GM12878 (cell line): ENCODE data around the gene CLK2. TPM values are rescaled to one million over a fixed set of nuclear protein-coding genes. Genes with fewer than 3 reads are reported as not detected.

ENCODE experiments used
- ATAC-seq: fragments of 200-7000 bp; cut with Tn5 transposase; 3 replicates; pipeline ENCODE4 v1.9.1; 2020; ENCODE audit warnings: mild to moderate bottlenecking, moderate library complexity
- BruUV-seq: library from RNA; stranded (reverse); fragments of 400-500 nt; replicated peaks from 2 replicates; lab custom pipeline; 2021; lab: Mats Ljungman, UMichigan
- CTCF ChIA-PET: fragments of 300-600 bp; sonication (Branson Sonifier 250); formaldehyde crosslinking; extraction: SDS; loops from one replicate; lab custom pipeline; 2021; ENCODE audit warnings: inconsistent platforms; lab: Yijun Ruan, JAX
- POLR2A ChIA-PET: fragments of 350-600 bp; formaldehyde crosslinking; extraction: SDS; loops from one replicate; lab custom pipeline; 2021; ENCODE audit warnings: inconsistent platforms; lab: Charles Lee
- RAD21 ChIA-PET: fragments of 300-600 bp; sonication (Branson Sonifier 250); formaldehyde crosslinking; loops from one replicate; lab custom pipeline; 2023; ENCODE audit warnings: antibody characterized with exemption; ENCODE audit not compliant: unreplicated experiment; lab: Charles Lee
- SMC1A ChIA-PET: fragments of 300-600 bp; sonication (Branson Sonifier 250); formaldehyde crosslinking; loops from one replicate; lab custom pipeline; 2023; ENCODE audit not compliant: unreplicated experiment, uncharacterized antibody; lab: Charles Lee
- DNase-seq: peaks from one replicate; pipeline ENCODE4 v3.0.0-alpha.2; 2011; ENCODE audit warnings: low read depth, low spot score
- FAIRE-seq: peaks from 3 replicates; lab custom pipeline; 2011; peaks lifted over from hg19 to GRCh38; lab: Jason Lieb, UNC
- H2AFZ ChIP-seq: 2 replicates; pipeline ENCODE4 v1.6.0; 2011; ENCODE audit warnings: low read depth, low read length, control low read depth; ENCODE audit not compliant: control insufficient read depth
- H3K27ac ChIP-seq: 2 replicates; pipeline ENCODE4 v1.5.1; 2011; ENCODE audit warnings: control low read depth; ENCODE audit not compliant: control insufficient read depth, insufficient read depth
- H3K27me3 ChIP-seq, 2 experiments: replicated peaks in 1 of 2; 2 replicates each; pipeline versions ENCODE4 v1.6.0 to v1.6.1; 2011; ENCODE audit warnings: low read length in 1 of 2; ENCODE audit not compliant: control insufficient read depth in 2 of 2, insufficient read depth in 2 of 2
- H3K36me3 ChIP-seq, 2 experiments: 2 replicates each; pipeline ENCODE4 v1.5.1; 2011; ENCODE audit warnings: low read length in 1 of 2; ENCODE audit not compliant: control insufficient read depth in 2 of 2, insufficient read depth in 2 of 2
- H3K4me1 ChIP-seq: 2 replicates; pipeline ENCODE4 v1.6.1; 2011; ENCODE audit warnings: mild to moderate bottlenecking, low read length, moderate library complexity, mixed read lengths; ENCODE audit not compliant: control insufficient read depth, insufficient read depth
- H3K4me2 ChIP-seq: 2 replicates; pipeline ENCODE4 v1.6.0; 2011; ENCODE audit warnings: control low read depth; ENCODE audit not compliant: control insufficient read depth, insufficient read depth
- H3K4me3 ChIP-seq: fragments of 200-600 bp; sonication (generic); 2 replicates; pipeline ENCODE4 v1.5.1; 2016
- H3K79me2 ChIP-seq: 2 replicates; pipeline ENCODE4 v1.6.0; 2011; ENCODE audit warnings: low read length; ENCODE audit not compliant: control insufficient read depth, insufficient read depth
- H3K9ac ChIP-seq: 2 replicates; pipeline ENCODE4 v1.8.0; 2011; ENCODE audit warnings: low read length, control low read depth, mixed read lengths; ENCODE audit not compliant: control insufficient read depth, insufficient read depth
- H3K9me3 ChIP-seq: replicated peaks from 3 replicates; pipeline ENCODE4 v1.5.1; 2011; ENCODE audit warnings: mild to moderate bottlenecking, low read length; ENCODE audit not compliant: control insufficient read depth, insufficient read depth
- H4K20me1 ChIP-seq: 2 replicates; pipeline ENCODE4 v1.6.0; 2011; ENCODE audit not compliant: control insufficient read depth, insufficient read depth
- DPF2 ChIP-seq: fragments of 450-650 bp; IDR thresholded peaks from 2 replicates; pipeline ENCODE4 v1.6.1; 2017; ENCODE audit warnings: mild to moderate bottlenecking
- EGR1 ChIP-seq, 2 experiments: IDR thresholded peaks; 1 replicate in 1 of 2; 2 replicates in 1 of 2; pipeline ENCODE4 v1.6.1; 2011 to 2012; ENCODE audit warnings: low read depth in 2 of 2, low read length in 2 of 2, borderline replicate concordance in 1 of 2, mild to moderate bottlenecking in 1 of 2, moderate library complexity in 1 of 2
- KLF5 ChIP-seq: fragments of 450-650 bp; IDR thresholded peaks from 2 replicates; pipeline ENCODE4 v1.6.1; 2014; ENCODE audit warnings: mild to moderate bottlenecking; ENCODE audit not compliant: partially characterized antibody
- MTA3 ChIP-seq: IDR thresholded peaks from 2 replicates; pipeline ENCODE4 v1.6.1; 2012; ENCODE audit warnings: low read length, inconsistent platforms, borderline replicate concordance
- MXI1 ChIP-seq: fragments of 150-350 bp; IDR thresholded peaks from 2 replicates; pipeline ENCODE4 v1.6.1; 2011; ENCODE audit warnings: low read depth, mild to moderate bottlenecking, inconsistent platforms, low read length, improper control_type of control experiment
- POLR2AphosphoS2 ChIP-seq: IDR thresholded peaks from 2 replicates; pipeline ENCODE4 v1.6.1; 2011; ENCODE audit warnings: low read depth, mild to moderate bottlenecking, low read length, improper control_type of control experiment, moderate library complexity
- SIX5 ChIP-seq: IDR thresholded peaks from 2 replicates; pipeline ENCODE4 v1.6.1; 2011; ENCODE audit warnings: mild to moderate bottlenecking, low read depth, low read length, moderate library complexity; ENCODE audit not compliant: severe bottlenecking
- SRF ChIP-seq, 2 experiments: IDR thresholded peaks; 2 replicates each; pipeline ENCODE4 v1.6.1; 2011; ENCODE audit warnings: low read depth in 2 of 2, low read length in 2 of 2, mild to moderate bottlenecking in 1 of 2, moderate library complexity in 1 of 2
- TARDBP ChIP-seq: IDR thresholded peaks from 2 replicates; pipeline ENCODE4 v1.6.1; 2016; ENCODE audit warnings: borderline replicate concordance
- ZNF622 ChIP-seq: fragments of 450-650 bp; IDR thresholded peaks from 2 replicates; pipeline ENCODE4 v1.6.1; 2017; ENCODE audit warnings: mild to moderate bottlenecking, inconsistent platforms
- WGBS: methylation state at CpG from one replicate; pipeline ENCODE4 v1.1.6; 2016; ENCODE audit warnings: low lambda C conversion rate; ENCODE audit not compliant: insufficient replicate concordance, insufficient coverage; ENCODE audit errors: missing lambda C conversion rate; 5-methylcytosine and 5-hydroxymethylcytosine counted together
- in situ Hi-C: fragments of 300-500 bp; cut with MboI; formaldehyde crosslinking; loops from 9 replicates; pipeline ENCODE4 v1.14.3; 2018; ENCODE audit warnings: mixed read lengths
- intact Hi-C: fragments of 100-400 bp; cut with micrococcal nuclease; formaldehyde crosslinking; loops from one replicate; pipeline ENCODE4 v1.14.2; 2022; ENCODE audit not compliant: unreplicated experiment
- polyA plus RNA-seq, 11 experiments: library from polyadenylated mRNA; depleted of rRNA in 4 of 11; unstranded in 6 of 11; stranded (reverse) in 5 of 11; fragments of >200 nt; fragmentation: Nextera tagmentation in 4 of 11; fragmentation: Illumina TruSeq in 1 of 11; extraction: Ambion mirVana in 4 of 11; extraction: Trizol in 1 of 11; gene quantifications; 1 replicate in 1 of 11; 2 replicates in 10 of 11; pipeline versions ENCODE4 v1.2.1 to v1.2.3, GENCODE V29; 2011 to 2016; ENCODE audit warnings: inconsistent platforms in 2 of 11, missing spikeins in 2 of 11, low read depth in 1 of 11
- total RNA-seq, 4 experiments: library from RNA; depleted of rRNA in 3 of 4; stranded (reverse); fragments of >200 nt in 3 of 4; fragmentation: Illumina TruSeq in 1 of 4; extraction: Trizol in 1 of 4; gene quantifications; 2 replicates each; pipeline versions ENCODE4 v1.2.1 to v1.2.3, GENCODE V29; 2013 to 2021
- TF ChIP-seq, protein P1 (sequence below): IDR thresholded peaks from 2 replicates; pipeline ENCODE4 v1.6.1; 2011; ENCODE audit warnings: low read depth, mild to moderate bottlenecking, low read length, moderate library complexity, borderline replicate concordance; ENCODE audit errors: extremely low read depth
- TF ChIP-seq, protein P2 (sequence below): fragments of 450-650 bp; IDR thresholded peaks from 2 replicates; pipeline ENCODE4 v1.6.1; 2016; ENCODE audit warnings: mild to moderate bottlenecking, moderate library complexity, borderline replicate concordance
- TF ChIP-seq, protein P3 (sequence below): fragments of 450-650 bp; IDR thresholded peaks from 2 replicates; pipeline ENCODE4 v1.6.1; 2018; ENCODE audit warnings: mild to moderate bottlenecking, low read depth, moderate library complexity; ENCODE audit not compliant: partially characterized antibody

Gene CLK2
- total and polyA plus RNA-seq, 10 of the 15 experiments (the other 5 are each of a cell fraction or from before 2014, with no cell fraction given), result 11.1 to 83.7 (median 36.7) TPM

DNA sequence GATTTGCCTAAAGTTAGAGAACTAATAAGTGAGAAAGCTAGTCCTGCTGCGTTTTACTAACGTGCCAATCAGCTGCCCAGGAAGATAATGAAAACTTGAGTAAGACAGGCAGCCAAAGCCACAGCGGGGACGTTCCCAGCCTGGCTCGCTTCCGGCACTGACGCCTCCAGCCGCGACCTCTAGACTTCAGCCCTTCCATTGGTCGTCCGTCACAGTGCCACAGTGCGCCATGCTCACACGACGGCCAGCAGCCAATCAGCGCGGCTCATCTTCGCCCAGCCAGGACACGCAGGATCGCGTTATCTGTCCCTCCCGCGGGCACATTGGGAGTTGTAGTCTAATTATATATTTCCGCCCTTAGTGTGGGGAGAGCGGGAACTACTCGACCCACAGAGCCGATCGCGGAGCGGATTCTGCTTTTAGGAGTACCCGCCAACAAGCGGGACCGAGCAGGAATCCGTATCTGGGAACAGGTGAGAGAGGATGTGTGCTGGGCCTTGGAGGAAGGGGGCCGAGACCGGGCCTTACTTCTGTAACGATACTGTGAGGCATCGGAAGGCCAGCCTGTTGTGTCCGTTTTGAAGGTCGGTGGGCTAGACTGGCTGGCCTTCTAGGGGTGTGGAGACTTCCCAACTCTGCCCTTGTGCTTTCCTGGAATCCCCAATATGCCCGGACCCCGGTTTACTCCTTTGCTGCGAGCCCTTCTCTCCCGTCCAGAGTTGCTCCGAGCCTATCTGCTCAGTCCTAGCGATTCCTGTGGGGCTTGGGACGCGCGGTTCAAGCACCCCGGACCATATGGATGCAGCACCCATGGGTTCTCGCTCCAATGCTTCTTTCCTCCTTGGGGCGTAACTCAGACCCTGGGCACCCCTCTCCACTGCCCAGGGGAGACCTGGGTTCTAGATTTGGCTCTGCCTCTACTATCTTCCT is 35.5 kb upstream of the CLK2 start, which contains the start of gene FDPS:
FDPS (plus strand) TSS at position 374 of the 930 bp plus-strand sequence. CDS start 924 bp downstream, outside the sequence.
- peak within 1 kb of the TSS; percentile 100 for H3K9ac ChIP-seq
- ChIA-PET POLR2A (interaction anchor here (0.6 to 4.4 kb wide), 16 partner anchors 8 to 699 kb away, joined by 3 to 41 read pairs (median 6); partner anchors contain the start of genes CLK2, HCN3, RUSC1 and THBS3), SMC1A (interaction anchor here (0.5 to 5.8 kb wide), 8 partner anchors 9 to 181 kb away, joined by 3 to 44 read pairs (median 4); partner anchors contain the start of genes ENTREP3 and SCAMP3), CTCF (interaction anchor here (0.7 to 5.3 kb wide), 10 partner anchors 8 to 136 kb away, joined by 3 to 74 read pairs (median 4); partner anchors contain the start of genes ENTREP3, KRTCAP2 and RUSC1), RAD21 (interaction anchor here (0.7 to 4.8 kb wide), 7 partner anchors 12 to 68 kb away, joined by 3 to 44 read pairs (median 6); partner anchors contain the start of genes CLK2, RUSC1 and SCAMP3)
- intact Hi-C loops (loop anchor here (1.0 to 2.0 kb wide), 2 partner anchors 30 to 36 kb away; partner anchors contain the start of gene CLK2), in situ Hi-C loops (no loop called here)
- no peaks in the 10 kb centered on the region for H4K20me1 ChIP-seq
- DNase-seq (peak; percentile 99), ATAC-seq (peak; percentile 95), FAIRE-seq (peak; percentile 95)
- peak within 1 kb of the TSS; percentile 99 for H3K27ac ChIP-seq
- H3K4me2 ChIP-seq, result peak within 1 kb of the TSS; percentile 94
- peaks cover 0 to 22% of the 10 kb centered on the region in 2 experiments for H3K36me3 ChIP-seq
- under 1% methylated on average over 51 of the region's 51 CpGs for WGBS
- peak within 1 kb of the TSS; percentile 96 for H3K4me3 ChIP-seq
- H3K79me2 ChIP-seq, result peaks cover 46% of the 10 kb centered on the region
- peaks cover 14% of the 10 kb centered on the region for H3K4me1 ChIP-seq
- no peaks in the 10 kb centered on the region for H3K27me3 ChIP-seq
- BruUV-seq, result TSS peak; percentile 87
- H2AFZ ChIP-seq, result peak within 1 kb of the TSS; percentile 57
- no peaks in the 10 kb centered on the region for H3K9me3 ChIP-seq
- TF ChIP-seq POLR2AphosphoS2 (0 out of 2 replicates have a peak, but pooled peaks have one; percentile 30), ZNF622 (no peak), EGR1 (IDR thresholded peaks at IDR 0.05; ENCODE audit: borderline replicate concordance in 1 of 2, low read depth in 2 of 2, low read length in 2 of 2) (no peak), SRF (IDR thresholded peaks at IDR 0.05; ENCODE audit: low read depth in 2 of 2, low read length in 2 of 2) (no peak), MXI1 (peak; percentile 70), TARDBP (no peak), KLF5 (no peak), MTA3 (no peak), DPF2 (no peak), SIX5 (peak; percentile 83)
- TF ChIP-seq, protein P1, sequence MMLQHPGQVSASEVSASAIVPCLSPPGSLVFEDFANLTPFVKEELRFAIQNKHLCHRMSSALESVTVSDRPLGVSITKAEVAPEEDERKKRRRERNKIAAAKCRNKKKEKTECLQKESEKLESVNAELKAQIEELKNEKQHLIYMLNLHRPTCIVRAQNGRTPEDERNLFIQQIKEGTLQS, result no peak
- TF ChIP-seq, protein P2, sequence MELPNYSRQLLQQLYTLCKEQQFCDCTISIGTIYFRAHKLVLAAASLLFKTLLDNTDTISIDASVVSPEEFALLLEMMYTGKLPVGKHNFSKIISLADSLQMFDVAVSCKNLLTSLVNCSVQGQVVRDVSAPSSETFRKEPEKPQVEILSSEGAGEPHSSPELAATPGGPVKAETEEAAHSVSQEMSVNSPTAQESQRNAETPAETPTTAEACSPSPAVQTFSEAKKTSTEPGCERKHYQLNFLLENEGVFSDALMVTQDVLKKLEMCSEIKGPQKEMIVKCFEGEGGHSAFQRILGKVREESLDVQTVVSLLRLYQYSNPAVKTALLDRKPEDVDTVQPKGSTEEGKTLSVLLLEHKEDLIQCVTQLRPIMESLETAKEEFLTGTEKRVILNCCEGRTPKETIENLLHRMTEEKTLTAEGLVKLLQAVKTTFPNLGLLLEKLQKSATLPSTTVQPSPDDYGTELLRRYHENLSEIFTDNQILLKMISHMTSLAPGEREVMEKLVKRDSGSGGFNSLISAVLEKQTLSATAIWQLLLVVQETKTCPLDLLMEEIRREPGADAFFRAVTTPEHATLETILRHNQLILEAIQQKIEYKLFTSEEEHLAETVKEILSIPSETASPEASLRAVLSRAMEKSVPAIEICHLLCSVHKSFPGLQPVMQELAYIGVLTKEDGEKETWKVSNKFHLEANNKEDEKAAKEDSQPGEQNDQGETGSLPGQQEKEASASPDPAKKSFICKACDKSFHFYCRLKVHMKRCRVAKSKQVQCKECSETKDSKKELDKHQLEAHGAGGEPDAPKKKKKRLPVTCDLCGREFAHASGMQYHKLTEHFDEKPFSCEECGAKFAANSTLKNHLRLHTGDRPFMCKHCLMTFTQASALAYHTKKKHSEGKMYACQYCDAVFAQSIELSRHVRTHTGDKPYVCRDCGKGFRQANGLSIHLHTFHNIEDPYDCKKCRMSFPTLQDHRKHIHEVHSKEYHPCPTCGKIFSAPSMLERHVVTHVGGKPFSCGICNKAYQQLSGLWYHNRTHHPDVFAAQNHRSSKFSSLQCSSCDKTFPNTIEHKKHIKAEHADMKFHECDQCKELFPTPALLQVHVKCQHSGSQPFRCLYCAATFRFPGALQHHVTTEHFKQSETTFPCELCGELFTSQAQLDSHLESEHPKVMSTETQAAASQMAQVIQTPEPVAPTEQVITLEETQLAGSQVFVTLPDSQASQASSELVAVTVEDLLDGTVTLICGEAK, result peak; percentile 73; the same call in 1 of the 2 replicates
- TF ChIP-seq, protein P3, sequence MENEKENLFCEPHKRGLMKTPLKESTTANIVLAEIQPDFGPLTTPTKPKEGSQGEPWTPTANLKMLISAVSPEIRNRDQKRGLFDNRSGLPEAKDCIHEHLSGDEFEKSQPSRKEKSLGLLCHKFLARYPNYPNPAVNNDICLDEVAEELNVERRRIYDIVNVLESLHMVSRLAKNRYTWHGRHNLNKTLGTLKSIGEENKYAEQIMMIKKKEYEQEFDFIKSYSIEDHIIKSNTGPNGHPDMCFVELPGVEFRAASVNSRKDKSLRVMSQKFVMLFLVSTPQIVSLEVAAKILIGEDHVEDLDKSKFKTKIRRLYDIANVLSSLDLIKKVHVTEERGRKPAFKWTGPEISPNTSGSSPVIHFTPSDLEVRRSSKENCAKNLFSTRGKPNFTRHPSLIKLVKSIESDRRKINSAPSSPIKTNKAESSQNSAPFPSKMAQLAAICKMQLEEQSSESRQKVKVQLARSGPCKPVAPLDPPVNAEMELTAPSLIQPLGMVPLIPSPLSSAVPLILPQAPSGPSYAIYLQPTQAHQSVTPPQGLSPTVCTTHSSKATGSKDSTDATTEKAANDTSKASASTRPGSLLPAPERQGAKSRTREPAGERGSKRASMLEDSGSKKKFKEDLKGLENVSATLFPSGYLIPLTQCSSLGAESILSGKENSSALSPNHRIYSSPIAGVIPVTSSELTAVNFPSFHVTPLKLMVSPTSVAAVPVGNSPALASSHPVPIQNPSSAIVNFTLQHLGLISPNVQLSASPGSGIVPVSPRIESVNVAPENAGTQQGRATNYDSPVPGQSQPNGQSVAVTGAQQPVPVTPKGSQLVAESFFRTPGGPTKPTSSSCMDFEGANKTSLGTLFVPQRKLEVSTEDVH, result peak; percentile 62
